GM23248 (cell line): ENCODE measurements around the gene MET.

Experiments
- EZH2 ChIP-seq: fragments of 200-600 bp; sonication (generic); IDR thresholded peaks from 2 replicates; pipeline ENCODE4 v1.6.1; 2018; ENCODE audit warnings: antibody characterized with exemption, mild to moderate bottlenecking; ENCODE audit not compliant: insufficient read depth, poor library complexity, severe bottlenecking
- EZH2phosphoT487 ChIP-seq: fragments of 200-600 bp; sonication (generic); IDR thresholded peaks from 2 replicates; pipeline ENCODE4 v1.6.1; 2018; ENCODE audit warnings: antibody characterized with exemption, moderate library complexity, mild to moderate bottlenecking, low read depth; ENCODE audit not compliant: insufficient read depth

GRCh38 chr7:116812860-116813259, 140.9 kb downstream of the MET start:
- TF ChIP-seq EZH2 (no peak), EZH2phosphoT487 (no peak)
